K562 (cell line): ENCODE data around the gene TECPR1. TPM values are rescaled to one million over a fixed set of nuclear protein-coding genes. Genes with fewer than 3 reads are reported as not detected.

Experiments
- ASH1L ChIP-seq: fragments of 450-650 bp; IDR thresholded peaks from 2 replicates; pipeline ENCODE4 v1.6.1; 2018; ENCODE audit warnings: borderline replicate concordance, mild to moderate bottlenecking, low read depth; ENCODE audit not compliant: partially characterized antibody
- E2F6 ChIP-seq, 2 experiments: IDR thresholded peaks; 2 replicates each; pipeline ENCODE4 v1.6.1; 2011; ENCODE audit warnings: borderline replicate concordance in 1 of 2, control low read depth in 1 of 2, low read depth in 1 of 2, low read length in 1 of 2, mild to moderate bottlenecking in 1 of 2, mixed read lengths in 1 of 2, moderate library complexity in 1 of 2; ENCODE audit not compliant: insufficient read depth in 1 of 2, insufficient read length in 1 of 2, poor library complexity in 1 of 2, severe bottlenecking in 1 of 2; ENCODE audit errors: extremely low read depth in 1 of 2
- HDGF ChIP-seq: fragments of 450-650 bp; IDR thresholded peaks from 2 replicates; pipeline ENCODE4 v1.6.1; 2016
- HNRNPH1 ChIP-seq: fragments of 200-400 bp; formaldehyde crosslinking; optimal IDR thresholded peaks from 2 replicates; pipeline ENCODE3; 2017; ENCODE audit warnings: low read depth, mild to moderate bottlenecking, low read length, moderate library complexity
- KDM1A ChIP-seq, 2 experiments: fragments of 450-650 bp; IDR thresholded peaks; 2 replicates each; pipeline ENCODE4 v1.6.1; 2016; ENCODE audit warnings: mild to moderate bottlenecking in 2 of 2
- KLF1 ChIP-seq: fragments of 450-650 bp; IDR thresholded peaks from 2 replicates; pipeline ENCODE4 v1.6.1; 2016; ENCODE audit warnings: missing genetic modification characterization, missing compliant biosample characterization
- LARP7 ChIP-seq: fragments of 450-650 bp; IDR thresholded peaks from 2 replicates; pipeline ENCODE4 v1.6.1; 2016
- MIER1 ChIP-seq: fragments of 450-650 bp; IDR thresholded peaks from 2 replicates; pipeline ENCODE4 v1.6.1; 2016; ENCODE audit warnings: antibody characterized with exemption, mild to moderate bottlenecking, low read depth
- MNT ChIP-seq, 2 experiments: fragments of 450-650 bp; conservative IDR thresholded peaks; 2 replicates each; pipeline ENCODE4 v1.6.1; 2017; ENCODE audit warnings: mild to moderate bottlenecking in 2 of 2, moderate library complexity in 2 of 2
- MXI1 ChIP-seq: IDR thresholded peaks from 2 replicates; pipeline ENCODE4 v1.6.1; 2011; ENCODE audit warnings: low read depth, mild to moderate bottlenecking, improper control_type of control experiment, low read length
- NR2C1 ChIP-seq, 2 experiments: fragments of 450-650 bp; IDR thresholded peaks; 2 replicates each; pipeline ENCODE4 v1.6.1; 2017; ENCODE audit warnings: mild to moderate bottlenecking in 2 of 2, antibody characterized with exemption in 1 of 2, inconsistent platforms in 1 of 2, missing compliant biosample characterization in 1 of 2, missing genetic modification characterization in 1 of 2
- PHF20 ChIP-seq: fragments of 450-650 bp; IDR thresholded peaks from 2 replicates; pipeline ENCODE4 v1.6.1; 2018; ENCODE audit not compliant: partially characterized antibody
- RBFOX2 ChIP-seq: fragments of 200-400 bp; formaldehyde crosslinking; IDR thresholded peaks from 2 replicates; pipeline ENCODE4 v1.6.1; 2017; ENCODE audit warnings: low read depth, mild to moderate bottlenecking, low read length, moderate library complexity
- SMARCB1 ChIP-seq: IDR thresholded peaks from 2 replicates; pipeline ENCODE4 v1.6.1; 2011; ENCODE audit warnings: improper control_type of control experiment, low read depth; ENCODE audit not compliant: insufficient read length
- SRSF7 ChIP-seq: fragments of 200-400 bp; formaldehyde crosslinking; optimal IDR thresholded peaks from 2 replicates; pipeline ENCODE3; 2017; ENCODE audit warnings: mild to moderate bottlenecking, low read depth, low read length
- TCF15 ChIP-seq: fragments of 250-450 bp; sonication (Bioruptor Pico); IDR thresholded peaks from 2 replicates; pipeline ENCODE4 v1.8.0; 2022; ENCODE audit warnings: moderate library complexity, mild to moderate bottlenecking, inconsistent platforms
- U2AF2 ChIP-seq: fragments of 200-400 bp; formaldehyde crosslinking; optimal IDR thresholded peaks from 2 replicates; pipeline ENCODE3; 2017; ENCODE audit warnings: low read depth, mild to moderate bottlenecking, low read length
- ZBED1 ChIP-seq: IDR thresholded peaks from 2 replicates; pipeline ENCODE4 v1.6.1; 2014
- ZBTB17 ChIP-seq: fragments of 450-650 bp; formaldehyde crosslinking; IDR thresholded peaks from 2 replicates; pipeline ENCODE4 v1.4.0; 2020; ENCODE audit warnings: mild to moderate bottlenecking
- ZBTB33 ChIP-seq: sonication (generic); formaldehyde crosslinking; IDR thresholded peaks from 2 replicates; pipeline ENCODE4 v1.8.1; 2023; ENCODE audit warnings: mild to moderate bottlenecking, missing genetic modification reagents
- ZBTB8A ChIP-seq: fragments of 450-650 bp; IDR thresholded peaks from 2 replicates; pipeline ENCODE4 v1.6.1; 2018; ENCODE audit warnings: mild to moderate bottlenecking, moderate library complexity; ENCODE audit not compliant: partially characterized antibody
- ZNF253 ChIP-seq: fragments of 250-450 bp; sonication (Bioruptor Pico); conservative IDR thresholded peaks from 2 replicates; pipeline ENCODE4 v1.6.1; 2021; ENCODE audit warnings: mild to moderate bottlenecking
- ZNF444 ChIP-seq: fragments of 250-450 bp; sonication (Bioruptor Pico); IDR thresholded peaks from 2 replicates; pipeline ENCODE4 v1.4.0; 2020; ENCODE audit warnings: mild to moderate bottlenecking, moderate library complexity
- polyA plus RNA-seq, 8 experiments: library from polyadenylated mRNA; depleted of rRNA in 4 of 8; stranded (reverse) in 5 of 8; unstranded in 3 of 8; fragments of >200 nt; fragmentation: Nextera tagmentation in 2 of 8; fragmentation: Illumina TruSeq in 1 of 8; extraction: Ambion mirVana in 2 of 8; extraction: Trizol in 1 of 8; gene quantifications; 2 replicates each; pipeline versions ENCODE4 v1.2.1 to v1.2.3, GENCODE V29; 2011 to 2014; ENCODE audit warnings: inconsistent platforms in 1 of 8, missing spikeins in 1 of 8
- total RNA-seq, 7 experiments: library from RNA; depleted of rRNA in 6 of 7; stranded (reverse); fragments of >200 nt in 6 of 7; fragmentation: Illumina TruSeq in 2 of 7; extraction: Trizol in 2 of 7; gene quantifications; 2 replicates each; pipeline versions ENCODE4 v1.2.1 to v1.2.3, GENCODE V29; 2011 to 2021; ENCODE audit warnings: low replicate concordance in 1 of 7

The TECPR1 gene
- total and polyA plus RNA-seq, 9 of the 15 experiments (the other 6 are each of a cell fraction or from before 2014, with no cell fraction given) = 0.17 to 15.0 (median 2.2) TPM

- TF ChIP-seq MNT (conservative IDR thresholded peaks at IDR 0.05) (peak in 1 of 2 experiments; percentile 51; a peak in 3 of 4 replicates), TCF15 (CRISPR knock-in tag) (no peak), LARP7 (no peak), ZBED1 (no peak), ZBTB17 (CRISPR knock-in tag) (no peak), NR2C1 (IDR thresholded peaks at IDR 0.05) (peak; percentile 61), NR2C1 (tag; IDR thresholded peaks at IDR 0.05) (peak; percentile 60), ZBTB33 (peak; percentile 82), KDM1A (IDR thresholded peaks at IDR 0.05) (0 out of 4 replicates have a peak, but pooled peaks of 1 of the 2 experiments have one; percentile 12), ASH1L (no peak), HDGF (no peak), MXI1 (no peak), KLF1 (tag) (no peak), SMARCB1 (no peak), E2F6 (IDR thresholded peaks at IDR 0.05; ENCODE audit: borderline replicate concordance in 1 of 2, extremely low read depth in 1 of 2, insufficient read depth in 1 of 2, insufficient read length in 1 of 2, low read depth in 1 of 2, low read length in 1 of 2, poor library complexity in 1 of 2, severe bottlenecking in 1 of 2) (no peak), HNRNPH1 (no peak), U2AF2 (no peak), SRSF7 (no peak), ZNF444 (no peak), ZNF253 (CRISPR knock-in tag) (no peak), RBFOX2 (peak; percentile 53), PHF20 (no peak), ZBTB8A (no peak), MIER1 (no peak)
Measured at GRCh38 chr7:98211676-98212531, 40.1 kb downstream of the TECPR1 start (continued).
